Measurements from ENCODE around the gene VSIR. TPM values are rescaled to one million over a fixed set of nuclear protein-coding genes. Genes with fewer than 3 reads are reported as not detected.

Gene VSIR
- total RNA-seq, 2 donors from 2014 or later, result 0.07 to 0.68 TPM

DNA sequence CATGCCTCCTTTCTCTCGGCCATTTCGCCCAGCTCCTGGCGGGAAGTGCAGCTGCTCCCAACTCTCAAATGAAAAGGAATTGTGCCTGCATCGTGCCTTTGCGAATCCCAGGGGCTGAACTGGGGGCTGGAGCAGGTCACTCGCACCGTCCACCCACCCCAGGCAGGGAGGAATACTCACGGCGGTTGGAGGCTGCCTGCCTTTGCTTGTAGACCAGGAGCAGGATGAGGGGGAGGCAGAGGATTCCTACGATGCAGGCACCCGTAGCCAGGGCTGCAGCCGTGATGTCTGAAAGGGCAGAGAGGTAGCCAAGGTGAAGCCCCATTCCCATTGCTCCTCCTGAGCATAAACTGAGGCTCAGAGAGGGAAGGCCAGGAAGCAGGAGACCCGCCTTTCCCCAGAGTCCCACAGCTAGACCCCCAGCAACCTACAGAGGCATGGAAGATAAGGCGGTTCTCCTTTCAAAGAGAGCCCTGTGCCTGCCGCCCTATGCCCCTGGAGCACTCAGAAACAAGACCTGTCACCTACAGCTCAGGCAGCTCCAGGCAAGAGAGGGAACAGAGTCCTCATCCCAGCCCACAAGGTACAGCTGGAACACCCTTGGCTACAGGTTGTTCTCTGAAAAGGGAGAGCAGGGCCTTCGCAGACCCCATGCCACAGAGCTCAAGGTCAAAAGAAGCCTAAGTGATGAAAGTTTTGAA is 18.0 kb downstream of the VSIR start:
- peaks cover 5% of the 10 kb centered on the region for H3K27me3 Mint-ChIP-seq (ENCODE audit: insufficient read depth)
- no peak overlapping the region for H3K4me3 Mint-ChIP-seq
- H3K9ac ChIP-seq (ENCODE audit: extremely low read depth, low read length, poor library complexity, severe bottlenecking), result no peak overlapping the region
- H3K4me3 ChIP-seq (ENCODE audit: low read length), result no peak overlapping the region
- 82 to 91% methylated on average over 11 to 16 of the region's 16 CpGs for WGBS, 2 experiments (ENCODE audit: insufficient coverage in 1 of 2, insufficient read length in 1 of 2)
- H3K27me3 ChIP-seq (ENCODE audit: control insufficient read depth, insufficient read depth, low read length, poor library complexity, severe bottlenecking), result peaks cover 5% of the 10 kb centered on the region
- H3K27ac Mint-ChIP-seq, result no peak overlapping the region
- no peak overlapping the region for H3K27ac ChIP-seq (ENCODE audit: low read depth, low read length)
- no peak for DNase-seq
- no peaks in the 10 kb centered on the region for H3K9me3 ChIP-seq (ENCODE audit: control insufficient read depth, low read length)
- peaks cover 7% of the 10 kb centered on the region for H3K4me1 Mint-ChIP-seq
- no peaks in the 10 kb centered on the region for H3K36me3 Mint-ChIP-seq (ENCODE audit: low read depth)
- H3K4me1 ChIP-seq (ENCODE audit: control insufficient read depth, insufficient read depth, low read length), result peaks cover 6% of the 10 kb centered on the region
- TF ChIP-seq, protein P1, sequence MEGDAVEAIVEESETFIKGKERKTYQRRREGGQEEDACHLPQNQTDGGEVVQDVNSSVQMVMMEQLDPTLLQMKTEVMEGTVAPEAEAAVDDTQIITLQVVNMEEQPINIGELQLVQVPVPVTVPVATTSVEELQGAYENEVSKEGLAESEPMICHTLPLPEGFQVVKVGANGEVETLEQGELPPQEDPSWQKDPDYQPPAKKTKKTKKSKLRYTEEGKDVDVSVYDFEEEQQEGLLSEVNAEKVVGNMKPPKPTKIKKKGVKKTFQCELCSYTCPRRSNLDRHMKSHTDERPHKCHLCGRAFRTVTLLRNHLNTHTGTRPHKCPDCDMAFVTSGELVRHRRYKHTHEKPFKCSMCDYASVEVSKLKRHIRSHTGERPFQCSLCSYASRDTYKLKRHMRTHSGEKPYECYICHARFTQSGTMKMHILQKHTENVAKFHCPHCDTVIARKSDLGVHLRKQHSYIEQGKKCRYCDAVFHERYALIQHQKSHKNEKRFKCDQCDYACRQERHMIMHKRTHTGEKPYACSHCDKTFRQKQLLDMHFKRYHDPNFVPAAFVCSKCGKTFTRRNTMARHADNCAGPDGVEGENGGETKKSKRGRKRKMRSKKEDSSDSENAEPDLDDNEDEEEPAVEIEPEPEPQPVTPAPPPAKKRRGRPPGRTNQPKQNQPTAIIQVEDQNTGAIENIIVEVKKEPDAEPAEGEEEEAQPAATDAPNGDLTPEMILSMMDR (conservative IDR thresholded peaks at IDR 0.05), result no peak
- H3K36me3 ChIP-seq (ENCODE audit: control insufficient read depth, insufficient read depth, low read length), result no peaks in the 10 kb centered on the region
- no peaks in the 10 kb centered on the region for H3K9me3 Mint-ChIP-seq

DNA sequence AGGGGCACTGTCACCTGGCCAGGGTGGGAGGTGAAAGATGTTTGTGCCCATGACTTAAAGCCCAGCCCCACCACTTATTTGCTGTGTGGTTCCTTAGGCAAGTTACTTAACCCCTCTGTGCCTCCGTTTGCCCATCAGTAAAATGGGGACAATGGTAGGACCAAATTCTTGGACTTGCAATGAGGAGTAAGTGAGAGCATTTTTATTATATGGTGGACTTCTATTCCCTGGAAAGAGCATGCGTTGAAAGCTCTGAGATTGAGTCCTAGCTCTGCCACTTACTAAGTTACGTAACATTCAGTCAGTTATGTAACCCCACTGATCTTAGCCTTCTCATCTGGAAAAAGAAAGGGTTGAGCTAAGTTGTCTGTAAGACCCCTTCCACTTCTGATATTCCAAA is 18.8 kb downstream of the VSIR start:
- 91 to 100% methylated on average over 2 to 3 of the region's 3 CpGs for WGBS, 2 experiments (ENCODE audit: insufficient coverage in 1 of 2, insufficient read length in 1 of 2)
- H3K27me3 Mint-ChIP-seq (ENCODE audit: insufficient read depth), result peaks cover 5% of the 10 kb centered on the region

DNA sequence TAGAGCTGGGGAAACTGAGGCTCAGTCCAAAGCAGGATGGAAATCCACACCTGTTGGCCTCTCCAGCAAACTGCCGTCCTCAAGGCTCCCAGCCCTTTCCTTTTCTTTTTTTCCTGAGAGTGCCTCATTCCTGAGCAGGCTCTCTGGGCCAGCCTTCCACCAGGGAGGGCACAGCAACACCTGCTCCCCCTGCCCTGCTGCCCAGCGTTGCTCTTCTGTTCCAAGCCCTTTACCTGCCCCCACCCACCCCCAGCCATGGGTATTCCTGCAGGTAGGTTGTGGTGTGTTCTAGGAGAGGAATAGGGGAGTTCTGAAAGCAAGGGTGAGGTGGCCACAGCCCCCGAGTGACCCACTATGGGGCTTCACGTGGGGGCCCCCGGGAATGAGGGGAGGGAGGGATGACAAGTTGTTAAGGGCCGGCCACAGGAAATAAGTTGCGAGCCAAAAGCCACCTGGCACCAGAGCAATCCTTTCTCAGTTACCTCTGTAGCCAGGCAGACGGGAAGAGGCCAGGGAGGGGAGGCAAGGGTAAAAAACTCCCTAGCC is 19.3 kb downstream of the VSIR start:
- Mint-ChIP-seq H3K4me1 (peaks cover 7% of the 10 kb centered on the region), H3K27me3 (ENCODE audit: insufficient read depth) (peaks cover 5% of the 10 kb centered on the region), H3K36me3 (ENCODE audit: low read depth) (no peaks in the 10 kb centered on the region), H3K4me3 (no peak overlapping the region), H3K9me3 (no peaks in the 10 kb centered on the region), H3K27ac (no peak overlapping the region)
- H3K36me3 ChIP-seq (ENCODE audit: control insufficient read depth, insufficient read depth, low read length), result no peaks in the 10 kb centered on the region
- WGBS, 2 experiments (ENCODE audit: insufficient coverage in 1 of 2, insufficient read length in 1 of 2), result 81 to 82% methylated on average over 4 to 8 of the region's 8 CpGs
- H3K27me3 ChIP-seq (ENCODE audit: control insufficient read depth, insufficient read depth, low read length, poor library complexity, severe bottlenecking), result peaks cover 5% of the 10 kb centered on the region
- no peak for DNase-seq
- H3K9me3 ChIP-seq (ENCODE audit: control insufficient read depth, low read length), result no peaks in the 10 kb centered on the region
- H3K9ac ChIP-seq (ENCODE audit: extremely low read depth, low read length, poor library complexity, severe bottlenecking), result no peak overlapping the region
- H3K4me3 ChIP-seq (ENCODE audit: low read length), result no peak overlapping the region
- no peak overlapping the region for H3K27ac ChIP-seq (ENCODE audit: low read depth, low read length)
- TF ChIP-seq, protein P1 (conservative IDR thresholded peaks at IDR 0.05), result no peak
- H3K4me1 ChIP-seq (ENCODE audit: control insufficient read depth, insufficient read depth, low read length), result peaks cover 6% of the 10 kb centered on the region

More for the DNA sequence above, 18.8 kb downstream of the VSIR start:
- Histone ChIP-seq H3K27me3 (ENCODE audit: control insufficient read depth, insufficient read depth, low read length, poor library complexity, severe bottlenecking) (peaks cover 5% of the 10 kb centered on the region), H3K4me1 (ENCODE audit: control insufficient read depth, insufficient read depth, low read length) (peaks cover 6% of the 10 kb centered on the region), H3K4me3 (ENCODE audit: low read length) (no peak overlapping the region), H3K36me3 (ENCODE audit: control insufficient read depth, insufficient read depth, low read length) (no peaks in the 10 kb centered on the region), H3K9me3 (ENCODE audit: control insufficient read depth, low read length) (no peaks in the 10 kb centered on the region), H3K9ac (ENCODE audit: extremely low read depth, low read length, poor library complexity, severe bottlenecking) (no peak overlapping the region), H3K27ac (ENCODE audit: low read depth, low read length) (no peak overlapping the region)
- TF ChIP-seq, protein P1 (conservative IDR thresholded peaks at IDR 0.05), result no peak
- Mint-ChIP-seq H3K36me3 (ENCODE audit: low read depth) (no peaks in the 10 kb centered on the region), H3K4me1 (peaks cover 7% of the 10 kb centered on the region), H3K9me3 (no peaks in the 10 kb centered on the region), H3K4me3 (no peak overlapping the region), H3K27ac (no peak overlapping the region)
- DNase-seq, result no peak
